Tibial nerve (tissue), 4 donors: Measurements from ENCODE around the gene MRPL23.

Experiments
- CTCF ChIP-seq, 5 experiments: fragments of 200-600 bp in 3 of 5; fragments of 450-650 bp in 2 of 5; sonication (generic) in 3 of 5; IDR thresholded peaks; one replicate each; pipeline ENCODE4 v1.5.1; 2016 to 2019; ENCODE audit warnings: antibody characterized with exemption in 5 of 5, mild to moderate bottlenecking in 3 of 5, moderate library complexity in 2 of 5
- EP300 ChIP-seq, 2 donors: sonication (generic); formaldehyde crosslinking; IDR thresholded peaks; one replicate each; pipeline ENCODE4 v1.6.1; 2017; ENCODE audit warnings: antibody characterized with exemption in 2 of 2, mild to moderate bottlenecking in 1 of 2
- POLR2A ChIP-seq, 2 donors: fragments of 450-650 bp; IDR thresholded peaks; one replicate each; pipeline ENCODE4 v1.6.1; 2017; ENCODE audit warnings: antibody characterized with exemption in 2 of 2, mild to moderate bottlenecking in 2 of 2, moderate library complexity in 2 of 2

GRCh38 chr11:1906181-1906580 is 41.0 kb upstream of the MRPL23 start:
- no peak for TF ChIP-seq POLR2A (IDR thresholded peaks at IDR 0.05)
- TF ChIP-seq CTCF (IDR thresholded peaks at IDR 0.05) = no peak
- no peak for TF ChIP-seq EP300 (IDR thresholded peaks at IDR 0.05)
